Measurements from ENCODE around the gene SLC4A2. TPM values are rescaled to one million over a fixed set of nuclear protein-coding genes. Genes with fewer than 3 reads are reported as not detected.
"Not testable (repeated sequence)": the region's sequence is repeated elsewhere in the genome, so short reads cannot be mapped to it uniquely, and the experiment has no call there.

Gene SLC4A2
- total RNA-seq, 1 donor from 2014 or later = 128 TPM

DNA sequence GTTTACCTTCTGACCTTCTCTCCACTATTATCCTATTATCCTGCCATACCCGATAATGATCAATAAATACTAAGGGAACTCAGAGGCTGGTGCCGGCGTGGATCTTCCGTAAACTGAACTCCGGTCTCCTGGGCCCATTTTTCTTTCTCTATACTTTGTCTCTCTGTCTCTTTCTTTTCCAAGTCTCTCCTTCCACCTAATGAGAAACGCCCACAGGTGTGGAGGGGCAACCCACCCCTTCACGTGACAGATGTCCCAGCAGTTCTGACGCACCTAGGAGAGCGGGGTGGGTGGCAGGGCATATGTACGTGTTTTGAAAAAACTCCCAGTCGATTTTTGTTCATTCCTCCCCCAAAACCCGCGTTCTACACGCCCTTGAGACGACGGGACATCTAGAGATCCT is 31.7 kb upstream of the SLC4A2 start:
- peaks cover 21% of the 10 kb centered on the region for H3K4me1 Mint-ChIP-seq (ENCODE audit: low read depth)
- peak overlapping the region; percentile 94 for H3K4me3 Mint-ChIP-seq
- peak overlapping the region; percentile 95 for H3K27ac Mint-ChIP-seq
- intact Hi-C loops (cut with micrococcal nuclease) = loop anchor here (1.0 to 5.0 kb wide), 11 partner anchors 9 to 360 kb away; partner anchors contain the start of genes ABCF2, CHPF2 and FASTK
- not testable (repeated sequence) for H3K27me3 Mint-ChIP-seq (ENCODE audit: insufficient read depth); H3K9me3 Mint-ChIP-seq; DNase-seq (ENCODE audit: low spot score); H3K36me3 Mint-ChIP-seq (ENCODE audit: low read depth)

- Mint-ChIP-seq H3K4me1 (ENCODE audit: low read depth) (peaks cover 21% of the 10 kb centered on the region), H3K4me3 (peak within 1 kb of the TSS; percentile 94), H3K27me3 (ENCODE audit: insufficient read depth) (peaks cover 2% of the 10 kb centered on the region), H3K9me3 (no peaks in the 10 kb centered on the region), H3K27ac (peak within 1 kb of the TSS; percentile 95), H3K36me3 (ENCODE audit: low read depth) (peaks cover 4% of the 10 kb centered on the region)
- intact Hi-C loops (cut with micrococcal nuclease) = loop anchor here (1.0 to 5.0 kb wide), 11 partner anchors 10 to 361 kb away; partner anchors contain the start of genes ABCF2, CHPF2 and FASTK
- peak; percentile 98 for DNase-seq (ENCODE audit: low spot score)
Measured at GRCh38 chr7:151028131-151028947, 31.1 kb upstream of the SLC4A2 start, which contains the start of gene ABCB8. Gene ABCB8 (plus strand): TSS chr7:151028450. CDS start chr7:151028516, 66 bp downstream.

GRCh38 chr7:151028948-151029501 is 30.4 kb upstream of the SLC4A2 start:
- intact Hi-C loops (cut with micrococcal nuclease) = loop anchor here (1.0 to 5.0 kb wide), 11 partner anchors 10 to 362 kb away; partner anchors contain the start of genes ABCF2, CHPF2 and FASTK
- H3K27ac Mint-ChIP-seq = peak overlapping the region; percentile 95
- peaks cover 2% of the 10 kb centered on the region for H3K27me3 Mint-ChIP-seq (ENCODE audit: insufficient read depth)
- H3K36me3 Mint-ChIP-seq (ENCODE audit: low read depth) = peaks cover 4% of the 10 kb centered on the region
- peaks cover 21% of the 10 kb centered on the region for H3K4me1 Mint-ChIP-seq (ENCODE audit: low read depth)
- peak overlapping the region; percentile 94 for H3K4me3 Mint-ChIP-seq
- no peaks in the 10 kb centered on the region for H3K9me3 Mint-ChIP-seq
- DNase-seq (ENCODE audit: low spot score) = no peak

GRCh38 chr7:151031011-151031410 is 28.4 kb upstream of the SLC4A2 start:
- H3K27ac Mint-ChIP-seq = no peak overlapping the region
- intact Hi-C loops (cut with micrococcal nuclease) = no loop called here
- DNase-seq (ENCODE audit: low spot score) = no peak
- H3K4me3 Mint-ChIP-seq = no peak overlapping the region
- H3K36me3 Mint-ChIP-seq (ENCODE audit: low read depth) = peaks cover 4% of the 10 kb centered on the region
- H3K27me3 Mint-ChIP-seq (ENCODE audit: insufficient read depth) = no peaks in the 10 kb centered on the region
- peaks cover 21% of the 10 kb centered on the region for H3K4me1 Mint-ChIP-seq (ENCODE audit: low read depth)
- H3K9me3 Mint-ChIP-seq = no peaks in the 10 kb centered on the region

DNA sequence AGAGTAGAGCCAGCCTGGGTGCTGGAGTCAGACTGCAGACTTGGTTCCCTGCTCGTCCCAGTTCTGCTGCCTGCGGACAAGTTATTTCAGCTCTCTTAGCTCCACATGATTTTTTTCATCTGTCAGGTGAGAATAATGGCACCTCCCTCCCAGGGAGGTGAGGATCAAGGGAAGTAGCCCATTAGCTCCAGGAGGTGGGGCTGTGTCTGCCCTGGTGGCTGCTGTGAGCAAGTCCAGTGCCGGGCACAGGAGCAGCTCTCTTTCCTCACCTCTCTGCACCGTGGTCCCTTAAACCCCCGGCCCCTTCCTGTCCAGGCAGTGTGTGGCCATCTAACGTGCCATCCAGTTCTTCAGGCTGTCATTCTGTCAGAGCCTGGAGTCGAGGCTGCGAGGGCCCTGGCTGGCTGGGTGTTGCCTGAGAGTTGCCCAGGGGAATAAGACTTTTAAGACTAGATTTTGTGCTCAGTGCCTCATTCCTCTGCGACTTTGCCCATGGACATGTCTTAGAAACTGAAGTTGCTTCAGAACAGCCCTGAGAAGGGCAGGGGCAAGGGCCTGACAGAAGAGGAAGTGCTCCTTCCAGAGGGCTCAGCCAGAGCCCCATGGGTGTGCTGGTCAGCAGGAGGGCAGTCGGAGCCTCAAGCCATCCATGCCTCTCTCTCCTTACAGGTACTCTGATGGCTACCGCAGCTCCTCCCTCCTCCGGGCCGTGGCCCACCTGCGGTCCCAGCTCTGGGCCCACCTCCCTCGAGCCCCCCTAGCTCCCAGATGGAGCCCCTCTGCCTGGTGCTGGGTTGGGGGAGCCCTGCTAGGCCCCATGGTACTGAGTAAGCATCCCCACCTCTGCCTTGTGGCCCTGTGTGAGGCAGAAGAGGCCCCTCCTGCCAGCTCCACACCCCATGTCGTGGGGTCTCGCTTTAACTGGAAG is 26.2 kb upstream of the SLC4A2 start:
- Mint-ChIP-seq H3K27ac (no peak overlapping the region), H3K4me3 (no peak overlapping the region), H3K9me3 (no peaks in the 10 kb centered on the region), H3K27me3 (ENCODE audit: insufficient read depth) (no peaks in the 10 kb centered on the region), H3K36me3 (ENCODE audit: low read depth) (peaks cover 4% of the 10 kb centered on the region), H3K4me1 (ENCODE audit: low read depth) (peaks cover 11% of the 10 kb centered on the region)
- DNase-seq (ENCODE audit: low spot score) = no peak
- intact Hi-C loops (cut with micrococcal nuclease) = no loop called here

- no peak for DNase-seq (ENCODE audit: low spot score)
- Mint-ChIP-seq H3K27me3 (ENCODE audit: insufficient read depth) (no peaks in the 10 kb centered on the region), H3K4me1 (ENCODE audit: low read depth) (peaks cover 12% of the 10 kb centered on the region), H3K27ac (no peak overlapping the region), H3K36me3 (ENCODE audit: low read depth) (peaks cover 2% of the 10 kb centered on the region), H3K9me3 (no peaks in the 10 kb centered on the region), H3K4me3 (no peak overlapping the region)
- intact Hi-C loops (cut with micrococcal nuclease) = no loop called here
Measured at GRCh38 chr7:151033864-151034249, 25.5 kb upstream of the SLC4A2 start.

DNA sequence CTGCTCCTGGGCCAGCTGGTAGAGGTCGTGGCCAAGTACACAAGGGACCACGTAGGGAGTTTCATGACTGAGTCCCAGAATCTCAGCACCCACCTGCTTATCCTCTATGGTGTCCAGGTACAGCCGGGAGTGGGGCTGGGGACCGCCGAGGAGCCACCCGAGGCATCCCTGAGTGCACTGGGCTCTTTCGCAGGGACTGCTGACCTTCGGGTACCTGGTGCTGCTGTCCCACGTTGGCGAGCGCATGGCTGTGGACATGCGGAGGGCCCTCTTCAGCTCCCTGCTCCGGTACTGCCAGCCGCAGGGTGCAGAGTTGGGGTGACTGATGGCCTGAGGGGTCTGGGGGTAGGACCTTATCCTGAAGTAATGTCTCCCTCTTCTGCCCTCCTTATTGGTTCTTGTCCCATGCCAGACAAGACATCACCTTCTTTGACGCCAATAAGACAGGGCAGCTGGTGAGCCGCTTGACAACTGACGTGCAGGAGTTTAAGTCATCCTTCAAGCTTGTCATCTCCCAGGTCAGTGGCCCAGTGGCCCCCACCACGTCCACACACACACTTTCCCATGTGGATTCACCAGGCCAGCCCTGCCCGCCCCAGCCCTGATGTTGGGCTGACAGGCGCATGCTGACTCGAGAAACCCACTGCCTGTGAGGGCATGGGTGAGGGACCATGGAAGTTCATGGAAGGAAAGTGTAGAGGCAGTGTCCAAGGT is 24.9 kb upstream of the SLC4A2 start:
- Mint-ChIP-seq H3K4me3 (no peak overlapping the region), H3K9me3 (no peaks in the 10 kb centered on the region), H3K36me3 (ENCODE audit: low read depth) (peaks cover 4% of the 10 kb centered on the region), H3K4me1 (ENCODE audit: low read depth) (peaks cover 15% of the 10 kb centered on the region), H3K27me3 (ENCODE audit: insufficient read depth) (no peaks in the 10 kb centered on the region), H3K27ac (no peak overlapping the region)
- intact Hi-C loops (cut with micrococcal nuclease) = no loop called here
- DNase-seq (ENCODE audit: low spot score) = no peak

GRCh38 chr7:151035026-151035717 is 24.2 kb upstream of the SLC4A2 start:
- Mint-ChIP-seq H3K4me3 (no peak overlapping the region), H3K4me1 (ENCODE audit: low read depth) (peaks cover 18% of the 10 kb centered on the region), H3K27me3 (ENCODE audit: insufficient read depth) (no peaks in the 10 kb centered on the region), H3K27ac (no peak overlapping the region), H3K9me3 (no peaks in the 10 kb centered on the region), H3K36me3 (ENCODE audit: low read depth) (peaks cover 4% of the 10 kb centered on the region)
- intact Hi-C loops (cut with micrococcal nuclease) = no loop called here
- no peak for DNase-seq (ENCODE audit: low spot score)

- H3K4me3 Mint-ChIP-seq = no peak overlapping the region
- H3K9me3 Mint-ChIP-seq = no peaks in the 10 kb centered on the region
- peaks cover 18% of the 10 kb centered on the region for H3K4me1 Mint-ChIP-seq (ENCODE audit: low read depth)
- peaks cover 4% of the 10 kb centered on the region for H3K36me3 Mint-ChIP-seq (ENCODE audit: low read depth)
- no peak for DNase-seq (ENCODE audit: low spot score)
- H3K27ac Mint-ChIP-seq = no peak overlapping the region
- no peaks in the 10 kb centered on the region for H3K27me3 Mint-ChIP-seq (ENCODE audit: insufficient read depth)
- intact Hi-C loops (cut with micrococcal nuclease) = no loop called here
Measured at GRCh38 chr7:151035902-151036301, 23.5 kb upstream of the SLC4A2 start.

- Mint-ChIP-seq H3K27me3 (ENCODE audit: insufficient read depth) (no peaks in the 10 kb centered on the region), H3K27ac (peak overlapping the region; percentile 96), H3K9me3 (no peaks in the 10 kb centered on the region), H3K4me1 (ENCODE audit: low read depth) (peaks cover 18% of the 10 kb centered on the region), H3K36me3 (ENCODE audit: low read depth) (peaks cover 2% of the 10 kb centered on the region), H3K4me3 (peak overlapping the region; percentile 19)
- intact Hi-C loops (cut with micrococcal nuclease) = loop anchor here (1.0 kb wide), 5 partner anchors 11 to 41 kb away; partner anchors contain the start of genes ABCB8 and FASTK
- DNase-seq (ENCODE audit: low spot score) = no peak
Measured at GRCh38 chr7:151038951-151039849, 20.2 kb upstream of the SLC4A2 start.
